A549 (cell line): ENCODE data around the gene ING2.

Experiments
- CEBPB ChIP-seq, 2 experiments: fragments of >200 bp in 1 of 2; sonication (Bioruptor Twin) in 1 of 2; formaldehyde crosslinking in 1 of 2; IDR thresholded peaks; 2 replicates each; pipeline ENCODE4 v1.6.1; 2012 to 2016
- CTCF ChIP-seq: fragments of >200 bp; sonication (Bioruptor Twin); formaldehyde crosslinking; IDR thresholded peaks from 3 replicates; pipeline ENCODE4 v1.5.1; 2016
- EP300 ChIP-seq, 2 experiments: fragments of >200 bp; sonication (Bioruptor Twin); formaldehyde crosslinking; IDR thresholded peaks; 2 replicates in 1 of 2; 3 replicates in 1 of 2; pipeline ENCODE4 v1.6.1; 2016 to 2017
- HOXA7 ChIP-seq: fragments of 250-450 bp; sonication (Bioruptor Pico); IDR thresholded peaks from 2 replicates; pipeline ENCODE4 v1.5.0; 2020; ENCODE audit warnings: mild to moderate bottlenecking, moderate library complexity
- MAX ChIP-seq: IDR thresholded peaks from 2 replicates; pipeline ENCODE4 v1.6.1; 2012
- POLR2A ChIP-seq: IDR thresholded peaks from 2 replicates; pipeline ENCODE4 v1.6.1; 2012; ENCODE audit warnings: mild to moderate bottlenecking, low read length
- POLR2AphosphoS2 ChIP-seq: conservative IDR thresholded peaks from 2 replicates; pipeline ENCODE4 v1.6.1; 2012; ENCODE audit warnings: low read length, improper control_type of control experiment, inconsistent platforms
- RCOR1 ChIP-seq: fragments of 150-350 bp; IDR thresholded peaks from 2 replicates; pipeline ENCODE4 v1.6.1; 2014; ENCODE audit warnings: antibody characterized with exemption, low read length, low read depth
- SREBF2 ChIP-seq: fragments of 450-650 bp; IDR thresholded peaks from 2 replicates; pipeline ENCODE4 v1.6.1; 2014; ENCODE audit warnings: mild to moderate bottlenecking, moderate library complexity
- TF ChIP-seq, protein P1 (sequence below): fragments of 200-600 bp; sonication (generic); IDR thresholded peaks from 2 replicates; pipeline ENCODE4 v1.6.1; 2016; ENCODE audit warnings: antibody characterized with exemption, mild to moderate bottlenecking, moderate library complexity

GRCh38 chr4:183493246-183493645 lies 11.6 kb upstream of the ING2 start:
- TF ChIP-seq, protein P1, sequence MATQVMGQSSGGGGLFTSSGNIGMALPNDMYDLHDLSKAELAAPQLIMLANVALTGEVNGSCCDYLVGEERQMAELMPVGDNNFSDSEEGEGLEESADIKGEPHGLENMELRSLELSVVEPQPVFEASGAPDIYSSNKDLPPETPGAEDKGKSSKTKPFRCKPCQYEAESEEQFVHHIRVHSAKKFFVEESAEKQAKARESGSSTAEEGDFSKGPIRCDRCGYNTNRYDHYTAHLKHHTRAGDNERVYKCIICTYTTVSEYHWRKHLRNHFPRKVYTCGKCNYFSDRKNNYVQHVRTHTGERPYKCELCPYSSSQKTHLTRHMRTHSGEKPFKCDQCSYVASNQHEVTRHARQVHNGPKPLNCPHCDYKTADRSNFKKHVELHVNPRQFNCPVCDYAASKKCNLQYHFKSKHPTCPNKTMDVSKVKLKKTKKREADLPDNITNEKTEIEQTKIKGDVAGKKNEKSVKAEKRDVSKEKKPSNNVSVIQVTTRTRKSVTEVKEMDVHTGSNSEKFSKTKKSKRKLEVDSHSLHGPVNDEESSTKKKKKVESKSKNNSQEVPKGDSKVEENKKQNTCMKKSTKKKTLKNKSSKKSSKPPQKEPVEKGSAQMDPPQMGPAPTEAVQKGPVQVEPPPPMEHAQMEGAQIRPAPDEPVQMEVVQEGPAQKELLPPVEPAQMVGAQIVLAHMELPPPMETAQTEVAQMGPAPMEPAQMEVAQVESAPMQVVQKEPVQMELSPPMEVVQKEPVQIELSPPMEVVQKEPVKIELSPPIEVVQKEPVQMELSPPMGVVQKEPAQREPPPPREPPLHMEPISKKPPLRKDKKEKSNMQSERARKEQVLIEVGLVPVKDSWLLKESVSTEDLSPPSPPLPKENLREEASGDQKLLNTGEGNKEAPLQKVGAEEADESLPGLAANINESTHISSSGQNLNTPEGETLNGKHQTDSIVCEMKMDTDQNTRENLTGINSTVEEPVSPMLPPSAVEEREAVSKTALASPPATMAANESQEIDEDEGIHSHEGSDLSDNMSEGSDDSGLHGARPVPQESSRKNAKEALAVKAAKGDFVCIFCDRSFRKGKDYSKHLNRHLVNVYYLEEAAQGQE = no peak
- TF ChIP-seq RCOR1 = no peak
- TF ChIP-seq HOXA7 (CRISPR knock-in tag) = no peak
- no peak for TF ChIP-seq POLR2A
- no peak for TF ChIP-seq POLR2AphosphoS2
- no peak for TF ChIP-seq EP300 (IDR thresholded peaks at IDR 0.05)
- no peak for TF ChIP-seq MAX
- no peak for TF ChIP-seq CTCF
- no peak for TF ChIP-seq CEBPB (IDR thresholded peaks at IDR 0.05)
- no peak for TF ChIP-seq SREBF2
